GM12891 (cell line): ENCODE measurements around the gene NRDE2.

Experiments used
- POLR2A ChIP-seq: IDR thresholded peaks from 2 replicates; pipeline ENCODE4 v1.6.1; 2011; ENCODE audit warnings: low read depth, low read length, control low read depth
- TAF1 ChIP-seq: IDR thresholded peaks from 2 replicates; pipeline ENCODE4 v1.6.1; 2011; ENCODE audit warnings: low read depth, low read length, control low read depth

DNA sequence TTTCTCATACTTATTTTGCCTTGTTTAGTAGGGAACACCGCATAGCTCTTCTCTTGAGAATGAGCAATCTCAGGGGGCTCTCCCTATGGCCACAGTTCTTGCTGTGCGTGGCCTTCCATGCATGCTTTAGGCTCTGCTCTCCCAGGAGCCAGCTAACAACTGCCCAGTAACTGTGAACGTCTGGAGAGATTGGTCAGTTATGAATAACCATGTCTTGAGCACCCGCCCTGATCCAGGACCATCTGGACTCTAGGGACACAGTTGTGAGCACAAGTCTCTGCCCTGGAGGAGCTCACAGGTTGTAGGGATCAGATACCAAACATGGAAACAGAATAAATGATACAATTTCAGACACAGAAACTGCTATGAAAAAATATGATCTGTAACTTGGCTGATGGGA, 63.3 kb downstream of the NRDE2 start:
- TF ChIP-seq TAF1: no peak
- TF ChIP-seq POLR2A: no peak
